Prostate gland (tissue), 2 donors: ENCODE results near the gene EXOSC7. TPM values are rescaled to one million over a fixed set of nuclear protein-coding genes. Genes with fewer than 3 reads are reported as not detected.

Experiments
- DNase-seq: peaks from one replicate; pipeline ENCODE4 v3.0.0-alpha.2; 2019; ENCODE audit warnings: low spot score
- H3K27ac ChIP-seq, 2 donors: fragments of 200-600 bp; sonication (generic); 2 replicates each; pipeline ENCODE4 v1.5.1; 2017 to 2019
- H3K27me3 ChIP-seq: fragments of 200-600 bp; sonication (generic); replicated peaks from 2 replicates; pipeline ENCODE4 v1.5.1; 2019; ENCODE audit not compliant: insufficient read depth
- H3K36me3 ChIP-seq, 2 donors: fragments of 200-600 bp; sonication (generic); 1 replicate in 1 of 2; 2 replicates in 1 of 2; pipeline versions ENCODE4 v1.5.1 to v1.8.1; 2017 to 2019
- H3K4me1 ChIP-seq: fragments of 200-600 bp; sonication (generic); replicated peaks from 2 replicates; pipeline ENCODE4 v1.5.1; 2019
- H3K4me3 ChIP-seq, 2 donors: fragments of 200-600 bp; sonication (generic); 2 replicates each; pipeline ENCODE4 v1.5.1; 2017 to 2019
- H3K9me3 ChIP-seq: fragments of 200-600 bp; sonication (generic); 2 replicates; pipeline ENCODE4 v1.5.1; 2017
- POLR2A ChIP-seq: fragments of 450-650 bp; IDR thresholded peaks from one replicate; pipeline ENCODE4 v1.6.1; 2016; ENCODE audit warnings: antibody characterized with exemption, mild to moderate bottlenecking
- POLR2AphosphoS5 ChIP-seq: sonication (generic); formaldehyde crosslinking; IDR thresholded peaks from one replicate; pipeline ENCODE4 v1.6.1; 2017; ENCODE audit warnings: antibody characterized with exemption
- WGBS: methylation state at CpG from one replicate; pipeline ENCODE4 v1.1.5; 2018; 5-methylcytosine and 5-hydroxymethylcytosine counted together
- intact Hi-C: fragments of 100-400 bp; cut with DNase I; formaldehyde crosslinking; loops from one replicate; pipeline ENCODE4 v1.14.2; 2022
- total RNA-seq, 2 donors: library from RNA; depleted of rRNA; stranded (reverse); fragments of >200 nt; gene quantifications; one replicate each; pipeline ENCODE4 v1.1.0, GENCODE V29; 2016
- TF ChIP-seq, protein P1 (sequence below), 4 experiments: fragments of 200-600 bp in 2 of 4; fragments of 450-650 bp in 2 of 4; sonication (generic) in 2 of 4; IDR thresholded peaks; 1 replicate in 3 of 4; 2 replicates in 1 of 4; pipeline ENCODE4 v1.5.1; 2016 to 2019; ENCODE audit warnings: antibody characterized with exemption in 4 of 4, mild to moderate bottlenecking in 2 of 4, moderate library complexity in 2 of 4

Gene EXOSC7
- total RNA-seq, 2 donors from 2014 or later: 55.2 to 56.2 TPM

DNA sequence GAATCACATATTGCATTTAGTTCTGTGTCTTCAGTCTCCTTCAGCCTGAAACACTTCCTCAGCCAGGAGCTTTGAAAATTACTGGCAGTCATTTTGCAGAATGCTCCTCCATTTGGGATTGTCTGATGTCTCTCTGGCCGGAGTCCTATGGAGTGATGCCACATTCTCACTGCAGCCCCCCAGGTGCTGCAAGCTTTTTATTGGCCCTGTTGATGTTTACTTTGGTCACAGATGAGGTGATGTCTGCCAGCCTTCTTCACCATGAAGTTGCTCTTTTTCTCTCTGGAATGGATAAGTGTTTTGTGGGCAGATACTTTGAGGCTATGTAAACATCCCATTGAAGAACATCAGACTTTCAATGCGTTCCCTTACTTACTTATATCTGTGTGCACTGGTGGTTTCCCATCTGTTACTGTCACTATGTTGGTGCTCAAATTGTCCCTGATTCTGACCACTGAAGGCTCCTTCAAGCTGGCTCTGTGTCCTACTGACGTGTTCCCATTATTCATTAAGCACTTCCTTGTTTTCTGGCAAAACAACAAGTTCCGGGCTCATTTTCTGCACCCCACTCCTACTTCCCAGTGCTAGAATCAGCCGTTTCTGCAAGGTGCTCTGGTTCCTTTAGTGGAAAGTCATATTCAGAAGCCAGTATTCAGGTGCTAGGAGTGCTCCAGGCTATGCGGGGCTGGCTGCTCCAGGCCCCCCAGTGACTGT lies 48.7 kb downstream of the EXOSC7 start:
- Histone ChIP-seq H3K27ac (peak overlapping the region in 1 of 2 donors; percentile 21), H3K4me3 (no peak overlapping the region), H3K9me3 (no peaks in the 10 kb centered on the region), H3K36me3 (no peaks in the 10 kb centered on the region), H3K27me3 (no peaks in the 10 kb centered on the region), H3K4me1 (no peaks in the 10 kb centered on the region)
- intact Hi-C loops: no loop called here
- WGBS: 25% methylated on average over 6 of the region's 6 CpGs
- no peak for DNase-seq
- TF ChIP-seq, protein P1, sequence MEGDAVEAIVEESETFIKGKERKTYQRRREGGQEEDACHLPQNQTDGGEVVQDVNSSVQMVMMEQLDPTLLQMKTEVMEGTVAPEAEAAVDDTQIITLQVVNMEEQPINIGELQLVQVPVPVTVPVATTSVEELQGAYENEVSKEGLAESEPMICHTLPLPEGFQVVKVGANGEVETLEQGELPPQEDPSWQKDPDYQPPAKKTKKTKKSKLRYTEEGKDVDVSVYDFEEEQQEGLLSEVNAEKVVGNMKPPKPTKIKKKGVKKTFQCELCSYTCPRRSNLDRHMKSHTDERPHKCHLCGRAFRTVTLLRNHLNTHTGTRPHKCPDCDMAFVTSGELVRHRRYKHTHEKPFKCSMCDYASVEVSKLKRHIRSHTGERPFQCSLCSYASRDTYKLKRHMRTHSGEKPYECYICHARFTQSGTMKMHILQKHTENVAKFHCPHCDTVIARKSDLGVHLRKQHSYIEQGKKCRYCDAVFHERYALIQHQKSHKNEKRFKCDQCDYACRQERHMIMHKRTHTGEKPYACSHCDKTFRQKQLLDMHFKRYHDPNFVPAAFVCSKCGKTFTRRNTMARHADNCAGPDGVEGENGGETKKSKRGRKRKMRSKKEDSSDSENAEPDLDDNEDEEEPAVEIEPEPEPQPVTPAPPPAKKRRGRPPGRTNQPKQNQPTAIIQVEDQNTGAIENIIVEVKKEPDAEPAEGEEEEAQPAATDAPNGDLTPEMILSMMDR (IDR thresholded peaks at IDR 0.05): no peak
- TF ChIP-seq POLR2AphosphoS5 (no peak), POLR2A (no peak)

GRCh38 chr3:45026038-45026437 lies 50.0 kb downstream of the EXOSC7 start, which contains the start of gene CLEC3B:
Gene CLEC3B, plus strand, starts transcription at chr3:45026303. Its CDS starts 60 bp downstream, at chr3:45026363.
- peak; percentile 27 for DNase-seq
- WGBS: 6% methylated on average over 12 of the region's 13 CpGs
- TF ChIP-seq, protein P1 (IDR thresholded peaks at IDR 0.05): no peak
- peak; percentile 35 for TF ChIP-seq POLR2AphosphoS5
- intact Hi-C loops: no loop called here
- H3K27me3 ChIP-seq: no peaks in the 10 kb centered on the region
- H3K36me3 ChIP-seq: no peaks in the 10 kb centered on the region
- no peaks in the 10 kb centered on the region for H3K4me1 ChIP-seq
- H3K9me3 ChIP-seq: no peaks in the 10 kb centered on the region
- H3K4me3 ChIP-seq: no peak within 1 kb of the TSS
- peak within 1 kb of the TSS in 1 of 2 donors; percentile 21 for H3K27ac ChIP-seq

- intact Hi-C loops: no loop called here
- DNase-seq: no peak
- 37% methylated on average over 4 of the region's 4 CpGs for WGBS
Measured at GRCh38 chr3:45026957-45027356, 50.9 kb downstream of the EXOSC7 start.

DNA sequence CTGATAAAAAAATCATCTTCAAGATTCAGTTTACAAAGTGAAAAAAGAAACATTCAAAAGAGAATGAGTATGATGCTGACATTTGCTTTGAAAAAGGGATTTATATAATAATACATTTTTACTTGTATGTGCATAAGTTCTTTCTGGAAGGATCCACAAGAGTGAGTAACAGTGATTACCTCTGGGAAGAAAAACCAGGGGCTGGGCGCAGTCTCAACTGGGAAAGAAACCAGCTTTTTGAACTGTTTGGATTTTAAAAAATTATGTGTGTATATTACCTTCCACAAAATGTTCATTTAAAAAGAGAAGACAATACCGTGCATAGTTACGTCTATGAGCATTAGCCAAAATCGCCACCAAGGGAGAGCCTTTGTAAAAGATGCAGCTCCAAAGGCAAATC lies 51.4 kb downstream of the EXOSC7 start:
- 80% methylated on average over 4 of the region's 4 CpGs for WGBS
- Histone ChIP-seq H3K27ac (no peak overlapping the region), H3K4me3 (no peak overlapping the region), H3K27me3 (no peaks in the 10 kb centered on the region), H3K9me3 (no peaks in the 10 kb centered on the region), H3K4me1 (no peaks in the 10 kb centered on the region), H3K36me3 (no peaks in the 10 kb centered on the region)
- no peak for DNase-seq
- intact Hi-C loops: no loop called here
- TF ChIP-seq POLR2AphosphoS5: no peak
- TF ChIP-seq, protein P1 (IDR thresholded peaks at IDR 0.05): no peak
- no peak for TF ChIP-seq POLR2A

More at GRCh38 chr3:45026957-45027356, 50.9 kb downstream of the EXOSC7 start:
- Histone ChIP-seq H3K36me3 (no peaks in the 10 kb centered on the region), H3K4me3 (no peak overlapping the region), H3K4me1 (no peaks in the 10 kb centered on the region), H3K9me3 (no peaks in the 10 kb centered on the region), H3K27me3 (no peaks in the 10 kb centered on the region), H3K27ac (no peak overlapping the region)
- TF ChIP-seq, protein P1 (IDR thresholded peaks at IDR 0.05): no peak
- TF ChIP-seq POLR2AphosphoS5 (no peak), POLR2A (no peak)

DNA sequence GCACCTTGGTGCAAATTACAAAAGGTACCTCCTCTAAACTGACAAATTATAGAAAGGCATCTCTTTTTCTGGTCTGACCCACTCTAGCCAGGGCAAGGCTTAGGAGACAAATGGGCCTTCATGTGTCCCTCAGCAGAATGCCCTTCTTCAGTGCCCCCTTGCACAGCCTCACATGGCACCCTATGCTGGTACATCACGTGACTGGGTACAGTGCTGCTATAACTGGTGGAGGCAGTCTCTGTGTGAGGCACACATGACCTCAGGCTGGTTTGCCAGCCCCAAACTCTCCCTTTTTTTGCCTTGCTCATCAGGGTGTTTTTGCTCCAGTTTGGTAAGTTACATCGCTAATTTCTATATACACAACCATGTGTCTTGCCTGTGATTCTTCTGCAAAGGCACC lies 53.2 kb downstream of the EXOSC7 start:
- DNase-seq: no peak
- 95% methylated on average over 2 of the region's 2 CpGs for WGBS
- TF ChIP-seq POLR2A (no peak), POLR2AphosphoS5 (no peak)
- TF ChIP-seq, protein P1 (IDR thresholded peaks at IDR 0.05): no peak

More for the DNA sequence above, 53.2 kb downstream of the EXOSC7 start:
- Histone ChIP-seq H3K9me3 (no peaks in the 10 kb centered on the region), H3K4me3 (no peak overlapping the region), H3K27me3 (no peaks in the 10 kb centered on the region), H3K36me3 (no peaks in the 10 kb centered on the region), H3K4me1 (no peaks in the 10 kb centered on the region), H3K27ac (no peak overlapping the region)
- intact Hi-C loops: no loop called here
